ENCODE data around the gene PLEKHN1.
"Not testable (repeated sequence)": the region's sequence is repeated elsewhere in the genome, so short reads cannot be mapped to it uniquely, and the experiment has no call there.

Gene PLEKHN1

GRCh38 chr1:940107-941014 lies 25.9 kb upstream of the PLEKHN1 start:
- no peak overlapping the region for H3K27ac ChIP-seq (ENCODE audit: low read depth, low read length)

GRCh38 chr1:941015-941587 lies 25.2 kb upstream of the PLEKHN1 start:
- peaks cover 16% of the 10 kb centered on the region for H3K4me1 ChIP-seq (ENCODE audit: insufficient read depth, low read length)
- H3K36me3 ChIP-seq (ENCODE audit: insufficient read depth, low read length), result peaks cover 21% of the 10 kb centered on the region
- 6% methylated on average over 36 of the region's 36 CpGs for whole genome bisulfite sequencing
- H3K27ac ChIP-seq (ENCODE audit: low read depth, low read length), result no peak overlapping the region
- peaks cover 77% of the 10 kb centered on the region for H3K27me3 ChIP-seq (ENCODE audit: insufficient read depth, low read length)
- peak overlapping the region; percentile 39 for H3K4me3 ChIP-seq (ENCODE audit: low read length)
- no peaks in the 10 kb centered on the region for H3K9me3 ChIP-seq (ENCODE audit: insufficient read depth, low read depth, low read length)
- no peak overlapping the region for H3K9ac ChIP-seq (ENCODE audit: low read depth, low read length)

More at GRCh38 chr1:940107-941014, 25.9 kb upstream of the PLEKHN1 start:
- Histone ChIP-seq H3K4me1 (ENCODE audit: insufficient read depth, low read length) (peaks cover 19% of the 10 kb centered on the region), H3K36me3 (ENCODE audit: insufficient read depth, low read length) (peaks cover 13% of the 10 kb centered on the region), H3K27me3 (ENCODE audit: insufficient read depth, low read length) (peaks cover 84% of the 10 kb centered on the region), H3K9ac (ENCODE audit: low read depth, low read length) (no peak overlapping the region), H3K4me3 (ENCODE audit: low read length) (peak overlapping the region; percentile 39), H3K9me3 (ENCODE audit: insufficient read depth, low read depth, low read length) (no peaks in the 10 kb centered on the region)
- WGBS, result 1% methylated on average over 68 of the region's 86 CpGs

- under 1% methylated on average over 98 of the region's 98 CpGs for WGBS
- Histone ChIP-seq H3K4me1 (ENCODE audit: insufficient read depth, low read length) (peaks cover 16% of the 10 kb centered on the region), H3K9ac (ENCODE audit: low read depth, low read length) (no peak overlapping the region), H3K27ac (ENCODE audit: low read depth, low read length) (no peak overlapping the region), H3K27me3 (ENCODE audit: insufficient read depth, low read length) (peaks cover 70% of the 10 kb centered on the region), H3K4me3 (ENCODE audit: low read length) (peak overlapping the region; percentile 43), H3K36me3 (ENCODE audit: insufficient read depth, low read length) (peaks cover 26% of the 10 kb centered on the region), H3K9me3 (ENCODE audit: insufficient read depth, low read depth, low read length) (no peaks in the 10 kb centered on the region)
These were observed 24.5 kb upstream of the PLEKHN1 start for GRCh38 chr1:941588-942383.

- peaks cover 64% of the 10 kb centered on the region for H3K27me3 ChIP-seq (ENCODE audit: insufficient read depth, low read length)
- no peak overlapping the region for H3K27ac ChIP-seq (ENCODE audit: low read depth, low read length)
- no peaks in the 10 kb centered on the region for H3K9me3 ChIP-seq (ENCODE audit: insufficient read depth, low read depth, low read length)
- peaks cover 32% of the 10 kb centered on the region for H3K36me3 ChIP-seq (ENCODE audit: insufficient read depth, low read length)
- peak overlapping the region; percentile 43 for H3K4me3 ChIP-seq (ENCODE audit: low read length)
- H3K4me1 ChIP-seq (ENCODE audit: insufficient read depth, low read length), result peaks cover 16% of the 10 kb centered on the region
- no peak overlapping the region for H3K9ac ChIP-seq (ENCODE audit: low read depth, low read length)
- under 1% methylated on average over 48 of the region's 48 CpGs for WGBS
These were observed 23.9 kb upstream of the PLEKHN1 start for GRCh38 chr1:942411-942821.

GRCh38 chr1:942864-943533 lies 23.3 kb upstream of the PLEKHN1 start:
- Histone ChIP-seq H3K4me3 (ENCODE audit: low read length) (peak overlapping the region; percentile 43; the same call in 1 of the 2 replicates), H3K27me3 (ENCODE audit: insufficient read depth, low read length) (peaks cover 58% of the 10 kb centered on the region)
- 31% methylated on average over 26 of the region's 27 CpGs for WGBS

GRCh38 chr1:943545-944340 lies 22.5 kb upstream of the PLEKHN1 start:
- no peaks in the 10 kb centered on the region for H3K9me3 ChIP-seq (ENCODE audit: insufficient read depth, low read depth, low read length)
- no peak overlapping the region for H3K27ac ChIP-seq (ENCODE audit: low read depth, low read length)
- peaks cover 42% of the 10 kb centered on the region for H3K36me3 ChIP-seq (ENCODE audit: insufficient read depth, low read length)
- H3K4me3 ChIP-seq (ENCODE audit: low read length), result no peak overlapping the region
- H3K27me3 ChIP-seq (ENCODE audit: insufficient read depth, low read length), result peaks cover 51% of the 10 kb centered on the region
- WGBS, result 83% methylated on average over 27 of the region's 27 CpGs
- H3K9ac ChIP-seq (ENCODE audit: low read depth, low read length), result no peak overlapping the region
- peaks cover 16% of the 10 kb centered on the region for H3K4me1 ChIP-seq (ENCODE audit: insufficient read depth, low read length)

More at GRCh38 chr1:942864-943533, 23.3 kb upstream of the PLEKHN1 start:
- H3K36me3 ChIP-seq (ENCODE audit: insufficient read depth, low read length), result peaks cover 37% of the 10 kb centered on the region
- H3K27ac ChIP-seq (ENCODE audit: low read depth, low read length), result no peak overlapping the region
- no peaks in the 10 kb centered on the region for H3K9me3 ChIP-seq (ENCODE audit: insufficient read depth, low read depth, low read length)
- peaks cover 16% of the 10 kb centered on the region for H3K4me1 ChIP-seq (ENCODE audit: insufficient read depth, low read length)
- H3K9ac ChIP-seq (ENCODE audit: low read depth, low read length), result no peak overlapping the region

- Histone ChIP-seq H3K9ac (ENCODE audit: low read depth, low read length) (no peak overlapping the region), H3K36me3 (ENCODE audit: insufficient read depth, low read length) (peaks cover 51% of the 10 kb centered on the region), H3K27ac (ENCODE audit: low read depth, low read length) (no peak overlapping the region), H3K4me3 (ENCODE audit: low read length) (no peak overlapping the region), H3K27me3 (ENCODE audit: insufficient read depth, low read length) (peaks cover 42% of the 10 kb centered on the region), H3K9me3 (ENCODE audit: insufficient read depth, low read depth, low read length) (no peaks in the 10 kb centered on the region), H3K4me1 (ENCODE audit: insufficient read depth, low read length) (peaks cover 11% of the 10 kb centered on the region)
- 73% methylated on average over 28 of the region's 28 CpGs for WGBS
These were observed 21.6 kb upstream of the PLEKHN1 start for GRCh38 chr1:944341-945325.

- Histone ChIP-seq H3K9ac (ENCODE audit: low read depth, low read length) (no peak overlapping the region), H3K4me1 (ENCODE audit: insufficient read depth, low read length) (peaks cover 8% of the 10 kb centered on the region; the same call in 1 of the 2 replicates), H3K36me3 (ENCODE audit: insufficient read depth, low read length) (peaks cover 64% of the 10 kb centered on the region), H3K4me3 (ENCODE audit: low read length) (no peak overlapping the region), H3K27me3 (ENCODE audit: insufficient read depth, low read length) (peaks cover 30% of the 10 kb centered on the region), H3K27ac (ENCODE audit: low read depth, low read length) (no peak overlapping the region), H3K9me3 (ENCODE audit: insufficient read depth, low read depth, low read length) (no peaks in the 10 kb centered on the region)
- 96% methylated on average over 29 of the region's 29 CpGs for WGBS
These were observed 20.4 kb upstream of the PLEKHN1 start for GRCh38 chr1:945688-946556.

GRCh38 chr1:946811-947210 lies 19.5 kb upstream of the PLEKHN1 start:
- 92% methylated on average over 13 of the region's 13 CpGs for WGBS
- H3K27ac ChIP-seq (ENCODE audit: low read depth, low read length); H3K9ac ChIP-seq (ENCODE audit: low read depth, low read length); H3K9me3 ChIP-seq (ENCODE audit: insufficient read depth, low read depth, low read length); H3K4me3 ChIP-seq (ENCODE audit: low read length); H3K4me1 ChIP-seq (ENCODE audit: insufficient read depth, low read length): not testable (repeated sequence)
- Histone ChIP-seq H3K27me3 (ENCODE audit: insufficient read depth, low read length) (peaks cover 21% of the 10 kb centered on the region), H3K36me3 (ENCODE audit: insufficient read depth, low read length) (peaks cover 69% of the 10 kb centered on the region)

Data from HUES64 (cell line).